Subcutaneous adipose tissue (tissue), 4 donors: Measurements from ENCODE around the gene GSG1L2. TPM values are rescaled to one million over a fixed set of nuclear protein-coding genes. Genes with fewer than 3 reads are reported as not detected.

Source experiments
- CTCF ChIP-seq: fragments of 450-650 bp; IDR thresholded peaks from one replicate; pipeline ENCODE4 v1.5.1; 2016; ENCODE audit warnings: low read depth, mild to moderate bottlenecking, control low read depth, antibody characterized with exemption, moderate library complexity
- total RNA-seq, 4 donors: library from RNA; depleted of rRNA; stranded (reverse); fragments of >200 nt; gene quantifications; one replicate each; pipeline ENCODE4 v1.1.0, GENCODE V29; 2016

GSG1L2 gene
- total RNA-seq, 4 donors from 2014 or later = not detected

GRCh38 chr17:9802697-9803096 lies 19.2 kb downstream of the GSG1L2 start:
- TF ChIP-seq CTCF = no peak

GRCh38 chr17:9802294-9802693 lies 19.6 kb downstream of the GSG1L2 start:
- no peak for TF ChIP-seq CTCF

- TF ChIP-seq CTCF = no peak
Measured at GRCh38 chr17:9801505-9801904, 20.4 kb downstream of the GSG1L2 start.

GRCh38 chr17:9798724-9799123 lies 23.2 kb downstream of the GSG1L2 start:
- TF ChIP-seq CTCF = no peak

GRCh38 chr17:9798008-9798407 lies 23.9 kb downstream of the GSG1L2 start:
- TF ChIP-seq CTCF = no peak

- TF ChIP-seq CTCF = no peak
Measured at GRCh38 chr17:9792181-9792840, 29.6 kb downstream of the GSG1L2 start.

- TF ChIP-seq CTCF = no peak
Measured at GRCh38 chr17:9790889-9791876, 30.7 kb downstream of the GSG1L2 start, which contains the start of gene DHRS7C. TSS of gene DHRS7C (minus strand) at chr17:9791592. CDS start at chr17:9791284, 308 bp downstream.
